SJSA1 (cell line): ENCODE results near the gene SIGLEC10. TPM values are rescaled to one million over a fixed set of nuclear protein-coding genes. Genes with fewer than 3 reads are reported as not detected.
"Not testable (repeated sequence)": the region's sequence is repeated elsewhere in the genome, so short reads cannot be mapped to it uniquely, and the experiment has no call there.

Experiments
- DNase-seq, 2 experiments: peaks; one replicate each; pipeline ENCODE4 v3.0.0-alpha.2; 2015 to 2020; ENCODE audit warnings: low spot score in 2 of 2, low read depth in 1 of 2
- H3K27ac ChIP-seq: fragments of 250-450 bp; sonication (Bioruptor Pico); 2 replicates; pipeline ENCODE4 v1.5.1; 2020; ENCODE audit warnings: mild to moderate bottlenecking, moderate library complexity
- H3K27me3 ChIP-seq: fragments of 250-450 bp; sonication (Bioruptor Pico); replicated peaks from 2 replicates; pipeline ENCODE4 v1.5.1; 2020; ENCODE audit warnings: mild to moderate bottlenecking, moderate library complexity
- H3K36me3 ChIP-seq: fragments of 250-450 bp; sonication (Bioruptor Pico); 2 replicates; pipeline ENCODE4 v1.5.1; 2020; ENCODE audit warnings: mild to moderate bottlenecking
- H3K4me1 ChIP-seq: fragments of 250-450 bp; sonication (Bioruptor Pico); replicated peaks from 2 replicates; pipeline ENCODE4 v1.6.1; 2021; ENCODE audit warnings: mild to moderate bottlenecking
- H3K4me3 ChIP-seq: fragments of 250-450 bp; sonication (Bioruptor Pico); 2 replicates; pipeline ENCODE4 v1.5.1; 2020; ENCODE audit warnings: mild to moderate bottlenecking
- H3K9me3 ChIP-seq: fragments of 250-450 bp; sonication (Bioruptor Pico); replicated peaks from 2 replicates; pipeline ENCODE4 v1.5.1; 2020; ENCODE audit warnings: mild to moderate bottlenecking
- total RNA-seq: library from RNA; depleted of rRNA; stranded (reverse); fragments of >200 nt; shearing (Covaris generic); gene quantifications from 2 replicates; pipeline ENCODE4 v1.2.3, GENCODE V29; 2014; rRNA removed

Gene SIGLEC10, protein sequence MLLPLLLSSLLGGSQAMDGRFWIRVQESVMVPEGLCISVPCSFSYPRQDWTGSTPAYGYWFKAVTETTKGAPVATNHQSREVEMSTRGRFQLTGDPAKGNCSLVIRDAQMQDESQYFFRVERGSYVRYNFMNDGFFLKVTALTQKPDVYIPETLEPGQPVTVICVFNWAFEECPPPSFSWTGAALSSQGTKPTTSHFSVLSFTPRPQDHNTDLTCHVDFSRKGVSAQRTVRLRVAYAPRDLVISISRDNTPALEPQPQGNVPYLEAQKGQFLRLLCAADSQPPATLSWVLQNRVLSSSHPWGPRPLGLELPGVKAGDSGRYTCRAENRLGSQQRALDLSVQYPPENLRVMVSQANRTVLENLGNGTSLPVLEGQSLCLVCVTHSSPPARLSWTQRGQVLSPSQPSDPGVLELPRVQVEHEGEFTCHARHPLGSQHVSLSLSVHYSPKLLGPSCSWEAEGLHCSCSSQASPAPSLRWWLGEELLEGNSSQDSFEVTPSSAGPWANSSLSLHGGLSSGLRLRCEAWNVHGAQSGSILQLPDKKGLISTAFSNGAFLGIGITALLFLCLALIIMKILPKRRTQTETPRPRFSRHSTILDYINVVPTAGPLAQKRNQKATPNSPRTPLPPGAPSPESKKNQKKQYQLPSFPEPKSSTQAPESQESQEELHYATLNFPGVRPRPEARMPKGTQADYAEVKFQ
- not detected in 2 replicates for total RNA-seq

DNA sequence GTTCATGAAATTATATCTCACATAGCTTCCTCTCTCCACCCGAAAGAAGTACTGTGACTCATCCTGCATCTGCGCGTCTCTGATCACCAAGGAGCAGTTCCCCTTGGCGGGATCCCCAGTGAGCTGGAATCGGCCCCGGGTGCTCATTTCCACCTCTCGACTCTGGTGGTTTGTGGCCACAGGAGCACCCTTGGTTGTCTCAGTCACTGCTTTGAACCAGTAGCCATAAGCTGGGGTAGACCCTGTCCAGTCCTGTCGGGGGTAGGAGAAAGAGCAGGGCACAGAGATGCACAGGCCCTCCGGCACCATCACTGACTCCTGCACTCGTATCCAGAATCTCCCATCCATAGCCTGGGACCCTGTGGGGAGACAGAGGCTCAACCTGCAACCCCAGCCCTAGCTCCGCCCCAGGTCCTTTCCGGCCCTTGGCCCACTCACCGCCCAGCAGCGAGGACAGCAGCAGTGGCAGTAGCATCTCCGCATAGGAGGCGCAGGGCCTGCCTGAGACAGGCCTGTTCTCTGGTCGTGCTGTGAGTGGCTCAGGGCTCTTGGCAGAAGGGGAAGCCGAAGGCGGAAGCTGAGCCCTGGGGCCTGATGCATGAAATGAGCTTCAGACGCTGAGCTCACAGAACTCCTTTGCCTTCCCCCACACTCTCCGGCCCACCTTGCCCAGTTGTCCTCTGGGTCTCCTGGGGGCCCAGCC, at the start of gene SIGLEC10:
Gene SIGLEC10 (minus strand): TSS at position 536 of the 703 bp plus-strand sequence. CDS start 61 bp downstream, at position 475.
- Histone ChIP-seq H3K36me3 (no peaks in the 10 kb centered on the region), H3K27ac (no peak within 1 kb of the TSS), H3K9me3 (no peaks in the 10 kb centered on the region; the same call in 1 of the 2 replicates), H3K4me3 (no peak within 1 kb of the TSS), H3K27me3 (no peaks in the 10 kb centered on the region), H3K4me1 (no peaks in the 10 kb centered on the region)
- no peak for DNase-seq

DNA sequence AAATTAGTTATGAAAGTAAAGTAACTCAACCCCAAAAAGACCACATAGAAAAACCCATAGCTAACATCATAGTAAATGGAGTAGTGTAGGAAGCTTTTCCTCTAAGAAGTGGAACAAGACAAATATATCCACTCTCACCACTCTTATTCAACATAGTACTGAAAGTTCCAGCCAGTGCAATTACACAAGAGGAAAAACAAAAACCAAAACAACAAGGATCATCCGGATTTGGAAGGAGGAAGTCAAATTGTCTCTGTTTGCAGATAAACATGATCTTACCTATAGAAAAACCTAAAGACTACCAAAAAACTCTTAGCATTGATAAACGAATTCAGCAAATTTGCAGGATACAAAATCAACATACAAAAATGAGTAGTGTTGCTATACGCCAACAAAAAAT, 49.3 kb upstream of the SIGLEC10 start:
- no peaks in the 10 kb centered on the region; the same call in none of the 2 replicates for H3K27me3 ChIP-seq
- DNase-seq: no peak
- no peaks in the 10 kb centered on the region for H3K36me3 ChIP-seq
- no peak overlapping the region for H3K27ac ChIP-seq
- H3K9me3 ChIP-seq: no peaks in the 10 kb centered on the region
- no peaks in the 10 kb centered on the region for H3K4me1 ChIP-seq
- H3K4me3 ChIP-seq: no peak overlapping the region

DNA sequence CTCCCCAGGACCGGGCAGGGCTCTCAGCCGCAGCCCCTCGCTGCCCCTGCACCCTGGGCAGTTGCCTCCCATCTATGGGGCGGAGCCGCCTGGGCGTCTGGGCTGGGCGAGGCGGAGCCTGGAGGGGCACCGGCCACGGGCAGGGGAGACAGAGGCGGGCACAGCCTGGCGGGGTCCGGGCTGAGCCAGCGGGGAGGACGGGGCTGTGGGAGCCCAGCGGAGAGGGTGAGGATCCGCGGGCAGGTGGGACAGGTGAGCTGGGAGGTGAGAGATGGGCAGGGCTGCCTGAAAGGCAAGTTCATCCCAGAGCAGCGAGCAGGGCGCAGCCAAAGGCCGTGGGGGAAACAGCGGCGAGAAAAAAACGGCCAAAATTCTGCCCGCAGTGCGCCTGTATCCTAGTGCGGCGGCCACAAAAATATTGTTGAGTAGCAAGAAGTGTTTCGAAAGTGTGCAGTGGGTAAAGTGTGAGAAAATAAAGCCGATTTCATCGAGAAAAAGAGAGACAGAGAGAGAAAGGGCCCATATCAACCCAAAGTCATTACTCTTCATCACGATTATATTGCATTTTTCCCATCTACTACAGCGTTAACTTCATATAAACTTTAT, 46.6 kb upstream of the SIGLEC10 start:
- H3K9me3 ChIP-seq, DNase-seq, H3K4me3 ChIP-seq, H3K27me3 ChIP-seq, H3K4me1 ChIP-seq, H3K36me3 ChIP-seq, H3K27ac ChIP-seq: not testable (repeated sequence)

DNA sequence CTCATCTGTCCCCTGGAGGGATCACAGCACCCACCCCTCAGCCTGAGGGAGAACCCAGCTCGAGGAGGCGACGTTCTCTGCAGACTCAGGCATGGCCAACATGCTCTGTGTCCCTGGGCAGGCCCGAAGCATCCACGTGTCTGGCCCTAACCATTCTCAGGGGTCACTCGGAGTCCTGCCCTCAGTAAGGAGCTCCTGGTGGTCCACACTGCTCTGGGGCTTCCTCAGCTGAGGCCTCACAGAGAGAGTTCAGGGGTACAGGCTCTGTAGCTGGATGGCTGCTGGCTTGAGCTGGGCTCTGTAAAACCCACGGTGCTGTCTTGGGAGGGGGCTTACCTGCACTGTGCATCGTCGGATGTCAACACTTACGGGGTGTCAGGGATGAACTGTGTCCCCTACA, 45.2 kb upstream of the SIGLEC10 start:
- no peaks in the 10 kb centered on the region for H3K4me1 ChIP-seq
- no peaks in the 10 kb centered on the region for H3K9me3 ChIP-seq
- DNase-seq: no peak
- H3K27ac ChIP-seq: no peak overlapping the region
- no peak overlapping the region for H3K4me3 ChIP-seq
- H3K36me3 ChIP-seq: no peaks in the 10 kb centered on the region
- H3K27me3 ChIP-seq: no peaks in the 10 kb centered on the region; the same call in none of the 2 replicates

DNA sequence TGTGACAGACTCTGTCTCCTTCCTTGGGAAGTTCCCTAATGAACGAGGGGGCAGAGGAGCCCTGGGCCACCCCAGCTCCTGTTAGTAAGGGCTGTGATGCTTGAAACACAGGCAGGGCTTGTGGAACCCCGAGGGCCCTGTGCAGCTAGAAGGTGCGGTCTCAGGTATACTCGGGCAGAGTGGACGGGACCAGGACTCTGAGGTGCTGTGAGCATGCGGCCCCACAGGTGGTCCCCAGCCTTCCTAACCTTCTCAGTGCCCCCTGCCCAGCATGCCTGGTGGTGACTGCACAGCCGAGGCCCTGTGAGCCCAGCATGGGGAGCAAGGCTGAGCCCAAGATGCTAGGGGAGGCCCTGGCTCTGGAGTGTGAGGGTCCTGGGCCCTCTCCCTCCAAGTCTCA, 44.8 kb upstream of the SIGLEC10 start:
- no peaks in the 10 kb centered on the region for H3K9me3 ChIP-seq
- no peaks in the 10 kb centered on the region for H3K36me3 ChIP-seq
- no peaks in the 10 kb centered on the region; the same call in none of the 2 replicates for H3K27me3 ChIP-seq
- DNase-seq: no peak
- H3K4me1 ChIP-seq: no peaks in the 10 kb centered on the region
- H3K27ac ChIP-seq: no peak overlapping the region
- no peak overlapping the region for H3K4me3 ChIP-seq

DNA sequence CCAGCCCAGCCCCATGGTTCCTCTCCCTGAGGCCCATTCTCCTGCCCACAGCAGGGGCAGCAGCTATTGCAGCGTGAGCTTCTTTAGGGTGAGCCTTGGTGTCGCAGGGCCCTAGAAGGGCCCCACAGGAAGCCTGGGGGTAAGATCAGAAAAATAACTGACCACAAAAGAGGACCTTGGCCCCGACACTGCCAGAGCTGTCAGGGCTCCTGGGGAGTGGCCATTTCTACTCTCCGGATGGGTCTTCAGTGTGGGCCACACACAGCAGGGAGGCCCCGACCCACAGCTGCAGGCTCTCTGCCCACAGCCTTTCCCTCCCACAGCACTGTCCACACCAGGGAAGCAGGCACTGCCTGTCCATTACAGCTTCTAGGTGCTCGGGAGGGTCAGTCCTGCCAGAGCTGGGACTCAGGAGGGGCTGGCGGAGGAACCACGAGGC, 44.3 kb upstream of the SIGLEC10 start:
- H3K4me1 ChIP-seq: no peaks in the 10 kb centered on the region
- H3K27ac ChIP-seq: no peak overlapping the region
- H3K36me3 ChIP-seq: no peaks in the 10 kb centered on the region
- H3K4me3 ChIP-seq: no peak overlapping the region
- peak in 1 of 2 experiments; percentile 24 for DNase-seq
- no peaks in the 10 kb centered on the region; the same call in none of the 2 replicates for H3K27me3 ChIP-seq
- H3K9me3 ChIP-seq: no peaks in the 10 kb centered on the region

DNA sequence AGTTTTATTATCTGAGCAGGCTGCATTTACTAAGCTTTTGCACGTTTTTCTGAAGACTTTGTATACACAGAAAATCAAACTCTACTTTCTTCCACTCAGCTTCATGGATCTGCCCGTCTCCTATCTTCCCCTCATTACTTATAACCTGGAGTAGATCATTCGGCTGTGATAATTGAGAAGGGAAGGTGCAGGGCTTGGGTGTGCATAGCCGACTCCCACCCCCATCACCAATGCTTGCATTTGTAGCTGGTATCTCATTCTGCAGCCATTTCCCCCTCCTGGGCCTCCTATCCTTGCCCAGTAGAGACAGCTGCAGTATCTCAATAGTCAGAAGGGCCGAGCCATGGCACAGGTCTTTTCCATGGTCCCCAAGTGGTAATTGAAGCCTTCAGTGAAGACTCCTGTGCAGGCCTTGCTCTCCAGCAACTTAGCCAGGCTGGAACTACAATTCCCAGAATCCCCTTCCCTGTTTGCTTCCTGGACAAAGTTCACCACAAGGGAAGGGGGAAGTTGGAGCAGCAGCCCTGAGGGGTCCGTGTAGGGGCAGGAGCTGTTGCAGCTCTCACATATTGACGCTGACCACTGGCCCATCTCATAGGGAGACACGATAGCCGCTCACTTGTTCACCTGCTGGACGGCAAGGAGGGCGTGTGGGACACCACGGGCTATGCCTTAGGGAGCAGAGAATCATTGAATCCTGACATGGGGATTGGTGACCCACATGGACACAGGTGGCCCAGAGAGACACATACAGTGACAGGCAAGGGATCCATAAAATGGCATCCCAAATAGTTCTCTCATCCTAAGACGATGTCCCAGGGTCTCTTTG, 42.9 kb upstream of the SIGLEC10 start:
- DNase-seq: peak in 1 of 2 experiments; percentile 15
- H3K27ac ChIP-seq: no peak overlapping the region
- H3K27me3 ChIP-seq: no peaks in the 10 kb centered on the region; the same call in 1 of the 2 replicates

DNA sequence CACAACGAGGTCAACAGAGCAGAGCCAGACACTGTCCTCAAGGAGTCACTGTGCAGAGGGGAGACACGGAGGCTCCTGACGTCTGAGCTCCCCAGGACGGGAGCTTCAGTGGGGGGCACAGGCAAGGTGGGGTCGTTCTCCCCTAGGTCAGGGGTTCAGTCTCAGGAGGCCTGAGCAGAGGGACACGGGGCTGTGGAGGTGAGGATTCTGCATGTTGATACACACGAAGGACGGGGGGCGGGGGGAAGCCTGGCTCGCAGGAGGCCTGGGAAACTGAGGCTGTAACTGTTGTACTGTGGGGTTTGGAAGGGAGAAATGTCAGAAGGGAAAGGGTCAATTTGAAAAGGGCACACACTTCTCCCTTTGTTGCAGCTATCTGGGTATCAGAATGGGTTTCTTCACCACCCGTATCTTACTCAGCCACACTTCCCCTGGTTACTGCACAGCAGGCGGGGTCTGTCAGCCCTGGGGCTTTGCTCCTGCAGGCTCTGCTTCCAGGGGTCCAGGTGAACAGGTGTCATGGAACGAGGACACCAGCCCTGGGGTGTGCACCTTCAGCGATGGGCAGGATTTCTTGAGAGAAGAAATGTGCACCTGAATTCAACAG, 41.6 kb upstream of the SIGLEC10 start:
- Histone ChIP-seq H3K36me3 (no peaks in the 10 kb centered on the region), H3K4me3 (no peak overlapping the region), H3K27ac (no peak overlapping the region), H3K9me3 (no peaks in the 10 kb centered on the region), H3K27me3 (no peaks in the 10 kb centered on the region), H3K4me1 (no peaks in the 10 kb centered on the region)
- no peak for DNase-seq

More for the DNA sequence above, 42.9 kb upstream of the SIGLEC10 start:
- Histone ChIP-seq H3K4me1 (no peaks in the 10 kb centered on the region), H3K9me3 (no peaks in the 10 kb centered on the region), H3K4me3 (no peak overlapping the region), H3K36me3 (no peaks in the 10 kb centered on the region)

DNA sequence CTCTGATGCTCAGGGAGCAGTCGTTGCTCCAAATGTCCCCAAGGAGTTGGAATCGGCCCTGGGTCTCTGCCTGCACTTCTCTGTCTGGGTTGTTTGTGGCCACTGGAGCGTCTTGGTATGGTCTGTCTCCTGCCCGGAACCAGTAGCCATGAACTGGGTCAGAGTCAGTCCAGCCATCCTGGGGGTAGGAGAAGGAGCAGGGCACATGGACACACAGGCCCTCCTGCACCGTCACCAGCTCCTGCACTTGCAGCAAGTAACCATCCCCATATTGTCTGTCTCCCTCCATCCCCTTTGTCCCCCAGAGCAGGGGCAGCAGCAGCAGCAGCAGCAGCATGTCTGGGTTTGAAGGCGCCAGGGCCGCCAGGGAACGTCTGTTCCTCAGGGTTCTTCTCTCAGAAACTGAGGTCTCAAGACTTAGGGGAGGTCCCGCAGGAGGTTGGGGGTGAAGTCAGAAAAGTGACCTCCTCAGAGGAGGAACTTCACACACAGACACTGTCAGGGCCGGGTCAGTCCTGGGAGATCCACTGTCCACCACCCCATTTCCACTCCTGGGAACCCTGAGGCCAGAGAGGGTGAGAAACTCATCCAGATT, 40.7 kb upstream of the SIGLEC10 start, which contains the start of gene SIGLEC8:
Gene SIGLEC8 (minus strand): TSS at position 404 of the 595 bp plus-strand sequence. CDS start 67 bp downstream, at position 337.
- no peak for DNase-seq
- Histone ChIP-seq H3K27me3 (no peaks in the 10 kb centered on the region), H3K4me3 (no peak within 1 kb of the TSS), H3K27ac (no peak within 1 kb of the TSS), H3K9me3 (no peaks in the 10 kb centered on the region), H3K36me3 (no peaks in the 10 kb centered on the region), H3K4me1 (no peaks in the 10 kb centered on the region)

DNA sequence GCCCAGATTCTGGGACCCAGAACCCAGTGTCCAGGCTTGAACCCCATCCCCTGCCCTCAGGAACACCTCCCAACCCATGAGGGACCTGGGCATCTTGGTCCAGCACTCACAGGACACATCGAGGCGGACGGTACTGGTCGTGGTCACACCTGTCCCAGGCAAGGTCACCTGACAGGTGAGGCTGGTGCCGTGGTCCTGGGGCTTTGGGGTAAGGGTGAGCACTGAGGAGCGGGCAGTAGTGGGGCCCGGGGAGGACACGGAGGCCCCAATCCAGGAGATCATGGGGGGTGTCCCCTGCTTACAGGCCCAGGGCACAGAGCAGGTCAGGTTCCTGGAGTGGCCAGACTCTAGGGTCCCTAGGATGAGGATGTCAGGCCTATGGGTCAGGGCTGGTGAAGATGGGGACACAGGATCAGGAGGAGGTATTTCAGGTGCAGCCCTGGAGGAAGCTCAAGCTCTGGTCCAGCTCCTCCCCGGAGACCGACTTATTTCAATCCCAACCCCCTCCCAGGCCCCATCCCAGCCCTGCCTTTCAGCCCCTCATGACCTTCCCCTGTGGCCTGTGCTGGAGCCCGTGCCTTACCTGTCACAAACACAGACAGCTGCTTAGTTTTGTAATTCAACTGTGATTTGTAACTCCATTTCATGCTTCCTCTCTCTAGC, 40.0 kb upstream of the SIGLEC10 start:
- no peaks in the 10 kb centered on the region for H3K4me1 ChIP-seq
- no peak overlapping the region for H3K4me3 ChIP-seq
- H3K27me3 ChIP-seq: no peaks in the 10 kb centered on the region
- no peaks in the 10 kb centered on the region for H3K9me3 ChIP-seq
- H3K36me3 ChIP-seq: no peaks in the 10 kb centered on the region
- DNase-seq: no peak
- H3K27ac ChIP-seq: no peak overlapping the region

DNA sequence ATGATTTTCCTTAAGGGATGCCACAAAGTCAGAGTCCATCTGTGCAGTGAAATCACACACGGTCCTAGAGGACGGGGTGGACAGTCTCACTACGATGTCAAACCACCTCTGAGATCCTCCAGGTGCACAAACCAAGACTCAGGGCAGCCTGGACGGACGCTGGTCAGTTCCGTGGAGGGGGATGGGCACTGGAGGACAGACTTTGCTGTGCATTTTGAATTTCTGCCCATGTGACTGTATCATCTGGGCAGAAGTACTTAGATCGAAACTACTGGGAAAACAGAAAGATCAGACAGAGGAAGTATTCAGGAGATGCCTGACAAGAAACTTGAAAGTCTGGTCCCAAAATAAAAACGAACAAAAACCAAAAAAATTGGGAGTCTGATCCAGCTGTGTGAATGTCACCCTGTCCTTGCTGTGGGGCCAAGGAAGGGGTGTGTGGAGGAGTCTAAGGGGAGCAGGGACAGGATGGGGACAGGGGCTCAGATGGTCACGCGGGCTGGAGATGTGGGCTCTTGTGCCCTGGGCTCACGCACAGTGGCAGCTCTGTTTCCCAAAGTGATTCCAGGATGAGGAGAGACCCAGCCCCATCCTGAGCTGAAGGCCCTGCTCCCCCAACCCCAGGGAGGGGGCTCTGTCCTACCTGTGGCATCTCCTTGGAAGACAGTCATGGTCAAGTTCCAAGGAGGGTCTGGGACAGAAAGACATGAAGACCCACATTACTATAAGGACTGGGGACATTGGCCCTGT, 39.3 kb upstream of the SIGLEC10 start:
- Histone ChIP-seq H3K9me3 (no peaks in the 10 kb centered on the region), H3K4me1 (no peaks in the 10 kb centered on the region), H3K4me3 (no peak overlapping the region), H3K27ac (no peak overlapping the region), H3K36me3 (no peaks in the 10 kb centered on the region), H3K27me3 (no peaks in the 10 kb centered on the region)
- DNase-seq: no peak
